Tibial nerve (tissue), 4 donors: Measurements from ENCODE around the gene SENP3. TPM values are rescaled to one million over a fixed set of nuclear protein-coding genes. Genes with fewer than 3 reads are reported as not detected.

Experiments used
- DNase-seq, 2 donors: peaks; one replicate each; pipeline ENCODE4 v3.0.0-alpha.2; 2019; ENCODE audit warnings: low spot score in 2 of 2
- H3K27ac ChIP-seq, 4 donors: fragments of 200-600 bp; sonication (generic) in 3 of 4; one replicate each; pipeline ENCODE4 v1.5.1; 2017 to 2019; ENCODE audit warnings: mild to moderate bottlenecking in 1 of 4
- H3K27me3 ChIP-seq, 2 donors: fragments of 200-600 bp; sonication (generic) in 1 of 2; one replicate each; pipeline versions ENCODE4 v1.5.1 to v1.6.0; 2017 to 2019
- H3K36me3 ChIP-seq, 3 donors: fragments of 200-600 bp; sonication (generic); one replicate each; pipeline ENCODE4 v1.5.1; 2018 to 2019
- H3K4me1 ChIP-seq, 4 donors: fragments of 200-600 bp; sonication (generic) in 3 of 4; one replicate each; pipeline ENCODE4 v1.5.1; 2017 to 2019
- H3K4me3 ChIP-seq, 4 donors: fragments of 200-600 bp; sonication (generic) in 3 of 4; one replicate each; pipeline ENCODE4 v1.5.1; 2017 to 2019; ENCODE audit warnings: mild to moderate bottlenecking in 1 of 4, moderate library complexity in 1 of 4
- H3K9me3 ChIP-seq, 4 donors: fragments of 200-600 bp; sonication (generic) in 3 of 4; one replicate each; pipeline ENCODE4 v1.5.1; 2017 to 2019
- CTCF ChIP-seq, 5 experiments: fragments of 200-600 bp in 3 of 5; fragments of 450-650 bp in 2 of 5; sonication (generic) in 3 of 5; IDR thresholded peaks; one replicate each; pipeline ENCODE4 v1.5.1; 2016 to 2019; ENCODE audit warnings: antibody characterized with exemption in 5 of 5, mild to moderate bottlenecking in 3 of 5, moderate library complexity in 2 of 5
- EP300 ChIP-seq, 2 donors: sonication (generic); formaldehyde crosslinking; IDR thresholded peaks; one replicate each; pipeline ENCODE4 v1.6.1; 2017; ENCODE audit warnings: antibody characterized with exemption in 2 of 2, mild to moderate bottlenecking in 1 of 2
- POLR2A ChIP-seq, 2 donors: fragments of 450-650 bp; IDR thresholded peaks; one replicate each; pipeline ENCODE4 v1.6.1; 2017; ENCODE audit warnings: antibody characterized with exemption in 2 of 2, mild to moderate bottlenecking in 2 of 2, moderate library complexity in 2 of 2
- WGBS, 2 donors: methylation state at CpG; one replicate each; pipeline ENCODE4 v1.1.5; 2018; 5-methylcytosine and 5-hydroxymethylcytosine counted together
- total RNA-seq, 4 donors: library from RNA; depleted of rRNA; stranded (reverse); fragments of >200 nt; gene quantifications; one replicate each; pipeline ENCODE4 v1.1.0, GENCODE V29; 2016

Gene SENP3
- total RNA-seq, 4 donors from 2014 or later = 54.3 to 75.4 (median 59.0) TPM

GRCh38 chr17:7610641-7611040 lies 48.9 kb downstream of the SENP3 start:
- Histone ChIP-seq H3K27me3 (no peaks in the 10 kb centered on the region), H3K4me1 (peaks cover 0 to 47% (median 24%) of the 10 kb centered on the region in 4 donors), H3K9me3 (no peaks in the 10 kb centered on the region), H3K27ac (no peak overlapping the region), H3K4me3 (no peak overlapping the region), H3K36me3 (peaks cover 0 to 6% (median 0%) of the 10 kb centered on the region in 3 donors)
- no peak for DNase-seq
- TF ChIP-seq EP300 (IDR thresholded peaks at IDR 0.05) = no peak
- 94 to 98% methylated on average over 2 of the region's 2 CpGs for WGBS, 2 donors

- DNase-seq = no peak
- TF ChIP-seq CTCF (IDR thresholded peaks at IDR 0.05) = no peak
- no peak for TF ChIP-seq POLR2A (IDR thresholded peaks at IDR 0.05)
- no peak for TF ChIP-seq EP300 (IDR thresholded peaks at IDR 0.05)
- WGBS, 2 donors = 49 to 51% methylated on average over 3 of the region's 3 CpGs
- Histone ChIP-seq H3K4me3 (no peak overlapping the region), H3K9me3 (no peaks in the 10 kb centered on the region), H3K4me1 (peaks cover 0 to 47% (median 24%) of the 10 kb centered on the region in 4 donors), H3K27ac (no peak overlapping the region), H3K27me3 (no peaks in the 10 kb centered on the region), H3K36me3 (no peaks in the 10 kb centered on the region)
Observed at GRCh38 chr17:7611635-7612293, 50.0 kb downstream of the SENP3 start.

GRCh38 chr17:7612294-7612640 lies 50.5 kb downstream of the SENP3 start:
- no peak for TF ChIP-seq CTCF (IDR thresholded peaks at IDR 0.05)
- no peak for TF ChIP-seq POLR2A (IDR thresholded peaks at IDR 0.05)
- no peak for TF ChIP-seq EP300 (IDR thresholded peaks at IDR 0.05)
- H3K4me3 ChIP-seq = no peak overlapping the region
- peaks cover 0 to 47% (median 24%) of the 10 kb centered on the region in 4 donors for H3K4me1 ChIP-seq

GRCh38 chr17:7613769-7614424 lies 52.2 kb downstream of the SENP3 start:
- peaks cover 0 to 46% (median 24%) of the 10 kb centered on the region in 4 donors for H3K4me1 ChIP-seq
- H3K4me3 ChIP-seq = peak overlapping the region; percentile 76 to 91 (median 84)
- peak overlapping the region; percentile 91 to 95 (median 92) for H3K27ac ChIP-seq
- 6 to 7% methylated on average over 20 of the region's 20 CpGs for WGBS, 2 donors
- TF ChIP-seq CTCF (IDR thresholded peaks at IDR 0.05) (no peak), EP300 (IDR thresholded peaks at IDR 0.05) (no peak)
- no peaks in the 10 kb centered on the region for H3K9me3 ChIP-seq
- H3K27me3 ChIP-seq = no peaks in the 10 kb centered on the region
- no peaks in the 10 kb centered on the region for H3K36me3 ChIP-seq
- no peak for DNase-seq

More at GRCh38 chr17:7612294-7612640, 50.5 kb downstream of the SENP3 start:
- Histone ChIP-seq H3K27me3 (no peaks in the 10 kb centered on the region), H3K9me3 (no peaks in the 10 kb centered on the region), H3K36me3 (no peaks in the 10 kb centered on the region), H3K27ac (no peak overlapping the region)
- WGBS, 2 donors = 86 to 93% methylated on average over 1 of the region's 1 CpG
- DNase-seq = no peak

- Histone ChIP-seq H3K27ac (peak within 1 kb of the TSS; percentile 91 to 95 (median 92)), H3K9me3 (no peaks in the 10 kb centered on the region), H3K4me1 (peaks cover 0 to 39% (median 22%) of the 10 kb centered on the region in 4 donors), H3K4me3 (peak within 1 kb of the TSS; percentile 76 to 91 (median 84)), H3K36me3 (no peaks in the 10 kb centered on the region), H3K27me3 (no peaks in the 10 kb centered on the region)
- 1% methylated on average over 47 to 63 of the region's 93 CpGs for WGBS, 2 donors
- DNase-seq = peak; percentile 99
- TF ChIP-seq EP300 (IDR thresholded peaks at IDR 0.05) = peak in 1 of 2 donors; percentile 71
- peak; percentile 77 to 90 for TF ChIP-seq POLR2A (IDR thresholded peaks at IDR 0.05)
- peak; percentile 72 to 86 (median 82) for TF ChIP-seq CTCF (IDR thresholded peaks at IDR 0.05)
Observed at GRCh38 chr17:7614425-7615264, 52.9 kb downstream of the SENP3 start, which contains the start of gene FXR2. TSS of gene FXR2 (minus strand) at chr17:7614897. CDS start at chr17:7614532, 365 bp downstream.
